Aorta (tissue), 5 donors: ENCODE results near the gene PKNOX2. TPM values are rescaled to one million over a fixed set of nuclear protein-coding genes. Genes with fewer than 3 reads are reported as not detected.

Experiments used
- ATAC-seq: fragments of 200-7000 bp; cut with Tn5 transposase; one replicate; pipeline ENCODE4 v1.9.1; 2022; ENCODE audit warnings: moderate library complexity; ENCODE audit not compliant: low FRiP score
- DNase-seq, 2 donors: peaks; one replicate each; pipeline ENCODE4 v3.0.0-alpha.2; 2020
- H3K27ac ChIP-seq, 2 donors: one replicate each; pipeline ENCODE4 v1.5.1; 2013; ENCODE audit warnings: low read length in 2 of 2, mild to moderate bottlenecking in 2 of 2, moderate library complexity in 2 of 2, control low read depth in 1 of 2, inconsistent platforms in 1 of 2, low read depth in 1 of 2
- H3K27me3 ChIP-seq, 2 donors: one replicate each; pipeline ENCODE4 v1.6.1; 2013; ENCODE audit warnings: control low read depth in 1 of 2, low read length in 1 of 2, mild to moderate bottlenecking in 1 of 2, moderate library complexity in 1 of 2; ENCODE audit not compliant: insufficient read depth in 2 of 2, control insufficient read depth in 1 of 2
- H3K36me3 ChIP-seq, 2 donors: one replicate each; pipeline ENCODE4 v1.6.1; 2013; ENCODE audit warnings: control low read depth in 1 of 2, low read length in 1 of 2, mild to moderate bottlenecking in 1 of 2; ENCODE audit not compliant: insufficient read depth in 2 of 2, control insufficient read depth in 1 of 2
- H3K4me1 ChIP-seq, 2 donors: one replicate each; pipeline ENCODE4 v1.6.1; 2013; ENCODE audit warnings: low read length in 2 of 2, control low read depth in 1 of 2, mild to moderate bottlenecking in 1 of 2, moderate library complexity in 1 of 2; ENCODE audit not compliant: insufficient read depth in 2 of 2, control insufficient read depth in 1 of 2
- H3K4me3 ChIP-seq, 2 donors: one replicate each; pipeline ENCODE4 v1.5.1; 2013; ENCODE audit warnings: low read length in 2 of 2, control low read depth in 1 of 2, mild to moderate bottlenecking in 1 of 2
- H3K9me3 ChIP-seq: one replicate; pipeline ENCODE4 v1.6.1; 2013; ENCODE audit warnings: mild to moderate bottlenecking, low read length; ENCODE audit not compliant: control insufficient read depth
- WGBS, 2 donors: extraction: QIAGEN DNeasy Blood & Tissue Kit; methylation state at CpG; one replicate each; pipeline ENCODE4 v1.1.7; 2013; 5-methylcytosine and 5-hydroxymethylcytosine counted together
- intact Hi-C, 2 donors: fragments of 100-400 bp; cut with DNase I; formaldehyde crosslinking; loops; one replicate each; pipeline versions ENCODE4 v1.14.2 to v1.15.0; 2022
- polyA plus RNA-seq, 2 donors: library from polyadenylated mRNA; stranded (reverse); fragments of 200-250 nt; gene quantifications; one replicate each; pipeline ENCODE4 v1.2.3, GENCODE V29; 2013
- total RNA-seq, 2 donors: library from RNA; stranded (reverse); fragmentation: NEBNext Ultra II Directional; extraction: Animal tissue kit (Norgen Biotek cat#: 25700); gene quantifications; one replicate each; pipeline ENCODE4 v1.2.1, GENCODE V29; 2021
- donor health status: healthy with polysubstance abuse.
- donor health status: Bipolar disorder and iron deficiency.
- donor health status: DM: no; HTN: no; CAD: no.
- donor health status: DM: no; HTN: no; CAD: no.
- donor health status: DM: yes; HTN: yes; CAD: no.

Gene PKNOX2
- total and polyA plus RNA-seq, 4 donors = 1.8 to 19.8 (median 5.8) TPM

DNA sequence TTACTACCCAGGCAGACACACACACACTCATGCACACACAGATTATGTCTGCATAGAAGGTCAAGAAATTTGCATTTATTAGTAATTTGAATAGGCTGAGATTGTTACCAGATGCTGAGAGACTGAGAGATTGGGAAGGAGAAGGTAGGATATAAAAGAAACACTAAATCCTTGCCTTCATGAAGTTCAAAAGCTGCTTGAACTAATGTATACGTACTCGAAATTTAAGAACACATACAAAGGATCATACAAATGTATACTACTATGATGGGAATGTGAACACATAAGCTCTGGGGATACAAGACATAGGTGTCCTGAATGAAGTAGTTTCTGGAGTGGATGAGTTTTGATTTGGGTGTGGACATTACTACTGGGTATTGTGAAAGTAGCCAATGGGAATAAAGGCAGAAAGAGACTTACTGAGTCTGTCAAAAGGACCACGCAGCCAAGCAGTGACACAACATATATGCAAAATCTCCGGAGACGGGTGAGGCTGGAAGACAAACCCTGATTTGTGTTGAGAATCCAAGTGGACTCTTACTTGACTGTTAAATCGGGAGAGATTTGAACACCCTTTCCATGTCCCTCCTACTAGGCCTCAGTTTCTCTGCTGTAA lies 7.3 kb upstream of the PKNOX2 start:
- 78 to 96% methylated on average over 6 of the region's 6 CpGs for WGBS, 2 donors
- H3K36me3 ChIP-seq = no peaks in the 10 kb centered on the region
- H3K27me3 ChIP-seq = no peaks in the 10 kb centered on the region
- H3K27ac ChIP-seq = no peak overlapping the region
- H3K9me3 ChIP-seq = no peaks in the 10 kb centered on the region
- intact Hi-C loops = no loop called here
- ATAC-seq (no peak), DNase-seq (peak in 1 of 2 donors; percentile 10)
- no peak overlapping the region for H3K4me3 ChIP-seq
- no peaks in the 10 kb centered on the region for H3K4me1 ChIP-seq

DNA sequence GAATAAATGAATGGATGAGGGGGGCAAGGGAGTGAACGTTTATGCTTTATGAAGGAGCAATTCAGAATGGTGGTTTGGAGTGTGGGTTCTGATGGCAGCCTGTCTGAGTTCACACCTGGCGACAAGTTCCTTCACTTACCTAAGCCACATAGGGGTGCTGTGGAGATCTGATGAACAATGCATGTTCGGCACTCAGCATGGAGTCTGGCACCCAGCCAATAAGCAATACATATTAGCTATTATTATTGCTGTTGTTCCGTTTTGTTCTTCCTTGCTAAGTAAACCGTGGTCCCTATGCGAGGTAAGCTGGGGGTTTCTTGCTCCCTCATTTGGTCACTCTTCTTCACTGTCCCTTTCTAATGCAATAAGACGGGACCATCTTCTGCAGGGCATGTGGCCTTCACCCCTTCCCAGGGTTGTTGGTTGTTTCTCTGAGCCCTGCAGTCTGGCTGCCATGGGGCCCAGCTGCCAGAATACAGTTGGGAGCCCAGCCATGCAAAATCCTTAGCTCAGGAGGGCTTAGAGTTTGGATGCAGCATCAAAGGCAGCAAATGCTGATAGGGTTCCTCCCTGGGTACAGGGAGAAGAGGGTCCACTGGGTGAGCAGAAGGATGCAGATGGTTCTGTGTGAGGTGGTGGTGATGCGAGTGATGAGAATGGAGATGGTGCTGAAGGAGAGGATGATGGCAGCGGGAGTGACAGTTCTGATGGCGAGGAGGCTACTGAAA lies 6.4 kb upstream of the PKNOX2 start:
- Histone ChIP-seq H3K4me3 (no peak overlapping the region), H3K4me1 (no peaks in the 10 kb centered on the region), H3K36me3 (no peaks in the 10 kb centered on the region), H3K27ac (no peak overlapping the region), H3K27me3 (no peaks in the 10 kb centered on the region), H3K9me3 (no peaks in the 10 kb centered on the region)
- DNase-seq = peak in 1 of 2 donors; percentile 19
- WGBS, 2 donors = 90 to 92% methylated on average over 10 of the region's 10 CpGs
- ATAC-seq = no peak
- intact Hi-C loops = no loop called here

DNA sequence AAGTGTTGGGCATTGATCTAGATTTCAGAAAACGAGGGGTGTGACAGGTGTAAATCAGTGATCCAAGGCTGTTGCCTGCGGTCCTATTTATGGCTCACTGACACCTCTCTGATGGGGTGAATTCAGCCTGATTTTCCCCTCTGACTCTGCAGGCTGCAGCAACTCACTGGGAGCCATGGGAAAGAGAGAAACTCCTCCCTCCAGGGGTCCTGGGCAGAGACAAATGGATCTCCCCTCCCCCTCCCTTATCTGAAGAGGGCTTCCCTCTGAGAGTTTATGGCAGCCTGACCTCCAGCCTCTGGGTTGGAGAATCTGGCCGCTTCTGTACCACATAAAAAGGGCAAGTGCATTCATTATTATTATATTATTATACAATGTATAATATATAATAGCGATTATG lies 1.8 kb upstream of the PKNOX2 start:
- intact Hi-C loops = loop anchor here (5.0 kb wide), 6 partner anchors 40 to 245 kb away; no protein-coding TSS in a partner anchor
- 88 to 89% methylated on average over 4 of the region's 4 CpGs for WGBS, 2 donors
- peak in 1 of 2 donors; percentile 2 for DNase-seq

DNA sequence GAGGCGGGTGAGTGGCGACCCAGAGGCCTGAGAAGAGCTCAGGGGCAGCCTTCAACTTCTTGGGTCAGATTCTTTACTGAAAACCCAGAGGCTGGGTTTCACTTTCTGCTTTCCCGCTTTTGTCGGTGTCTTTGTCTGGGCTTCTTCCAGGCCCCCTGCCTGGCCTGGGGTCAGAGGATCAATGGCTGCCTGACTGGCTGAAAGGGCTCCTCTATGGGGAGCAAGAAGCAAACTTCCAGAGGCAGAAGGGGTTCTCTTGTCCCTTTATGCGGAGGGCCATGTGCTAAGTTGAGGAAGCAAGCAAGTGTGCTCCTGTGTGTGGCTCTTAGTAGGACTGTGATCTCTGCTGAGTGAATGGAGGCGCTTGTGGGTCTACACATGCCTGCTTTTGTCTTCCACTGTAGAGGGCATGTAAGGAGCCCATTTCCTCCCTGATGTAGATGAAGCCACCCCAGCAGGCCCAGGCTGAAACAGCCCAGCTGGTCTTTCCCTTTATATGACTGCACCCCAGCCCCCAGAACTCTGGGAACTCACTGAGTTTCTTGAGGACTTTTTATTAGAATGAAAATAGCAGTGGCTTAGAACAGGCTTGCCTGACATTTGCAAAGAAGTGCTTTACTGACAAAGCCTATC lies 1.0 kb upstream of the PKNOX2 start:
- WGBS, 2 donors = 96 to 97% methylated on average over 6 of the region's 6 CpGs
- H3K9me3 ChIP-seq = no peaks in the 10 kb centered on the region
- no peaks in the 10 kb centered on the region for H3K4me1 ChIP-seq
- H3K36me3 ChIP-seq = no peaks in the 10 kb centered on the region
- no peak overlapping the region for H3K27ac ChIP-seq
- intact Hi-C loops = loop anchor here (1.0 to 5.0 kb wide), 8 partner anchors 41 to 244 kb away; no protein-coding TSS in a partner anchor
- H3K27me3 ChIP-seq = no peaks in the 10 kb centered on the region
- DNase-seq = peak in 1 of 2 donors; percentile 38
- ATAC-seq = no peak
- no peak overlapping the region for H3K4me3 ChIP-seq

More for the DNA sequence above, 1.8 kb upstream of the PKNOX2 start:
- H3K36me3 ChIP-seq = no peaks in the 10 kb centered on the region
- no peak overlapping the region for H3K27ac ChIP-seq
- no peaks in the 10 kb centered on the region for H3K27me3 ChIP-seq
- no peaks in the 10 kb centered on the region for H3K9me3 ChIP-seq
- H3K4me1 ChIP-seq = no peaks in the 10 kb centered on the region
- no peak for ATAC-seq
- no peak overlapping the region for H3K4me3 ChIP-seq

DNA sequence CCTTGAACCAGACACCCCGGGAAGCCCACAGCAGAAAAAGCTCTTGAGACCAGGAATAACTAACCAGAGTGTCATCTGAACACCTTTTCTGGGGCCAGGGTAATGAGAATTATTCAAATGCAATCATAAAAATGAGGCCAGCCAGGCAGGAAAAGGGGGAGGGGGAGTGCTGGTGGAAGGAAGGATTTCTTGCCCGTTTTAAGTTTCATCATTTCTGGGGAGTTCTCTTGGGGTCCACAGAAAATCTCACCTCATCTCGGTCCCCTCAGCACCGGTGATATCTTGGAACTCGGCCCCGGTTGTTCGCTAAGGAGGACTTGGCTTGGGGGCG lies 495 bp upstream of the PKNOX2 start:
- ATAC-seq (no peak), DNase-seq (no peak)
- Histone ChIP-seq H3K4me1 (no peaks in the 10 kb centered on the region), H3K9me3 (no peaks in the 10 kb centered on the region), H3K4me3 (no peak overlapping the region), H3K27ac (peak overlapping the region in 1 of 2 donors; percentile 11), H3K36me3 (no peaks in the 10 kb centered on the region), H3K27me3 (no peaks in the 10 kb centered on the region)
- intact Hi-C loops = loop anchor here (1.0 to 5.0 kb wide), 8 partner anchors 42 to 243 kb away; no protein-coding TSS in a partner anchor
- WGBS, 2 donors = 15 to 18% methylated on average over 8 of the region's 8 CpGs

DNA sequence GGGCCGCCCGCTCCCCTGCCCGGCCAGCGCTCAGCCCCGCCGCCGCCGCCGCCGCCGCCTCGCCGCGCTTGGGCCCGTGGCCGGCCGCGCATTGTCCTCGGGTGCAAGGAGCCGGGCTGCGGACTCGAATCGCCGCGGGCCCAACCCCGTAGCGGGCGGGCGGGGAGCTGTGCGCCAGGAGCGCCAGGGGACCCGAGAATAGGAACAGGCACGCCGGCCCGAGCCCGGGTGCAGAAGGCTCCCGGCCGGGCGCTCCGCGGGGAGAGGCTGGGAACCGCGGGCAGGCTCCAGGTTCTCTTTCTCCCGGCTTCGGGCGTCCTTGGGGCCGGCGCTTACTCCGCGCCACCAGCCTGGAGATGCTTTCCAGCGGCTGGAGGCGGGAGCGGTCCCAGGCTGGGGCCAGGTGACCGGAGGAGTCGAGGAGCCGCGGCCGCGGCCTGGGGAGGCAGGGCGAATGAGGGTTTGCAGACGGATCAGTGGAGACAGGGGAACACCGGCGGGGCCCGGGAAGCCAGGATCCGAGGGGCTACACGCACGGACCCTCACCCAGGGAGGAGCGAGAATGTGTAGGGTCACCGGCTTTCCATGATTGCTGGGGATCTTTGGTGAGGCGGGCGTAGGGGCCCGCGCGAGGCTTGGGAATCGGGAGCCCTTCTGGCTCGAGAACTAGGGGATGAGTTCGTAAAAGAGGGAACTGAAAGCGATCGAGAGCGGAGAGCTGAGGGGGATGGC lies 726 bp downstream of the PKNOX2 start:
- H3K4me3 ChIP-seq = peak overlapping the region; percentile 75 to 93
- intact Hi-C loops = loop anchor here in 1 of 2 donors (2.0 to 5.0 kb wide), 2 partner anchors 97 to 182 kb away; no protein-coding TSS in a partner anchor
- DNase-seq (peak in 1 of 2 donors; percentile 86), ATAC-seq (peak; percentile 15)
- 0% methylated on average over 48 to 80 of the region's 80 CpGs for WGBS, 2 donors
- peak overlapping the region; percentile 64 to 90 for H3K27ac ChIP-seq
- H3K27me3 ChIP-seq = no peaks in the 10 kb centered on the region
- no peaks in the 10 kb centered on the region for H3K4me1 ChIP-seq
- no peaks in the 10 kb centered on the region for H3K36me3 ChIP-seq
- no peaks in the 10 kb centered on the region for H3K9me3 ChIP-seq

DNA sequence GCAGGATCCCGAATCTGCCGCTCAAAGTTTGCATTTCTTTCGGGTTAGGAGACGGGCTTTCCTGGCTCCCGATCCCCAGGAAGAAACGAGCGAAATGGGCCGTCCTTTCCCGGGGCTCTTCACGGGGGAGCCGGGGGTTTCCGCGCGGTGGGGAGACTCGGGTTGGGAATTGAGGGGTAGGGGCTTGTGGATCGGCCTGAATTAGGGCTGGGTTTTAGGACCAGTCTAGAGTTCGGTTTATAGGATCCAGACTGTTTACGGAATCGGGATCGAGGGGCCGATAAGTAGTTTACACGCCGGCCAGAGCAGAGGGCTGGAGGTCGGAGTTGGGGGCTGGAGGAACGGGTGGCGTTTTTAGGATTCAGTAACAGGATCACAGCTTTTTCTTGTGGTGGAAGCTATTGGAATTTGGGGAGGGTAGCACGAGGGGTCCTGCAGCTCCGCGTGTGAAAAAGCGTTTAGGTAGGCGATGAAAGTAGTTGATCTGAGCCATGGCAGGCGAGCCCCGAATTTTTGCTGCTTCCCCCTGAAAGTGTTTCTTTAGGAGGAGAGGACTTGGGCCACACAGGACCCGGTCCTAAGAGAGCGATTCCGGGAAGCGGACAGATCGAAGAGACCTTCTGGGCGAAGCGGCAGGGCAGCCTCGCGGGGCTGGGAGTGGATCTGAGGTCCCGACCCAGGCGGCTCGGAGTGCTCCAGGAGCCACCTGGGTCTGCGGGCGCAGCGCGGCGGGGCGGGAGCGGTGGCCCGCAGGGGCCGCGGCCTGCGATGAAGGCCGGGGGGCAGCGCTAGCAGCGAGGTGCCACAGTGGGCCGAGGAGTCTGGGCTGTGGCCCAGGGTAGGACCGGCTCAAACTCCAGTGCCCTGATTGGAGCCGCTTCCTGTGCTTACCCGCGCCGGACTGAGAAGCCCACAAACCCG lies 1.6 kb downstream of the PKNOX2 start:
- H3K4me3 ChIP-seq = peak overlapping the region; percentile 75 to 93
- WGBS, 2 donors = 1 to 2% methylated on average over 66 of the region's 66 CpGs
- intact Hi-C loops = loop anchor here in 1 of 2 donors (2.0 to 5.0 kb wide), 2 partner anchors 96 to 181 kb away; no protein-coding TSS in a partner anchor
- ATAC-seq (peak; percentile 15), DNase-seq (peak in 1 of 2 donors; percentile 84)
- no peaks in the 10 kb centered on the region for H3K27me3 ChIP-seq
- no peaks in the 10 kb centered on the region for H3K4me1 ChIP-seq
- H3K9me3 ChIP-seq = no peaks in the 10 kb centered on the region
- peak overlapping the region; percentile 64 to 90 for H3K27ac ChIP-seq
- H3K36me3 ChIP-seq = no peaks in the 10 kb centered on the region
